HG03457 (cell line): ENCODE data around the gene EFCC1.

Source experiments
- ATAC-seq: cut with Tn5 transposase; IDR thresholded peaks from one replicate; pipeline ENCODE4 v1.9.1; 2021; ENCODE audit warnings: moderate number of reproducible peaks; ENCODE audit not compliant: unreplicated experiment

The EFCC1 gene

GRCh38 chr3:128994173-128994512, 7.0 kb upstream of the EFCC1 start:
- no peak for ATAC-seq

- no peak for ATAC-seq
Measured at GRCh38 chr3:128994581-128995546, 6.2 kb upstream of the EFCC1 start.

GRCh38 chr3:128995737-128996136, 5.4 kb upstream of the EFCC1 start:
- ATAC-seq: no peak

- no peak for ATAC-seq
Measured at GRCh38 chr3:128996200-128996599, 4.9 kb upstream of the EFCC1 start.

GRCh38 chr3:128996726-128997125, 4.4 kb upstream of the EFCC1 start:
- no peak for ATAC-seq

GRCh38 chr3:128997486-128998133, 3.5 kb upstream of the EFCC1 start:
- no peak for ATAC-seq

- ATAC-seq: no peak
Measured at GRCh38 chr3:128998561-128998960, 2.5 kb upstream of the EFCC1 start.

- no peak for ATAC-seq
Measured at GRCh38 chr3:128999102-128999501, 2.0 kb upstream of the EFCC1 start.

- no peak for ATAC-seq
Measured at GRCh38 chr3:129000742-129001100, 383 bp upstream of the EFCC1 start.

GRCh38 chr3:129001806-129002572, 885 bp downstream of the EFCC1 start:
- ATAC-seq: no peak

- ATAC-seq: no peak
Measured at GRCh38 chr3:129002573-129003569, 1.8 kb downstream of the EFCC1 start.

- ATAC-seq: no peak
Measured at GRCh38 chr3:129003578-129004112, 2.5 kb downstream of the EFCC1 start.

GRCh38 chr3:129004639-129005295, 3.7 kb downstream of the EFCC1 start:
- ATAC-seq: no peak

- ATAC-seq: no peak
Measured at GRCh38 chr3:129005526-129006303, 4.6 kb downstream of the EFCC1 start.

GRCh38 chr3:129006864-129007263, 5.8 kb downstream of the EFCC1 start:
- no peak for ATAC-seq

- ATAC-seq: no peak
Measured at GRCh38 chr3:129007792-129008191, 6.7 kb downstream of the EFCC1 start.

GRCh38 chr3:129009266-129009665, 8.2 kb downstream of the EFCC1 start:
- ATAC-seq: no peak

- no peak for ATAC-seq
Measured at GRCh38 chr3:129010310-129010956, 9.3 kb downstream of the EFCC1 start.
